Osteoblast (primary cell): ENCODE data around the gene ARHGEF7. TPM values are rescaled to one million over a fixed set of nuclear protein-coding genes. Genes with fewer than 3 reads are reported as not detected.

Experiments
- DNase-seq: peaks from one replicate; pipeline ENCODE4 v3.0.0; 2011; ENCODE audit warnings: low spot score, mixed read lengths; ENCODE audit not compliant: insufficient read length; ENCODE audit errors: missing footprints
- H2AFZ ChIP-seq: 2 replicates; pipeline ENCODE4 v1.6.0; 2011; ENCODE audit warnings: mild to moderate bottlenecking, low read length
- H3K27ac ChIP-seq: 2 replicates; pipeline ENCODE4 v1.5.1; 2011; ENCODE audit warnings: mild to moderate bottlenecking, low read depth, low read length, moderate library complexity
- H3K27me3 ChIP-seq: 2 replicates; pipeline ENCODE4 v1.6.0; 2012; ENCODE audit warnings: mild to moderate bottlenecking, control low read depth, inconsistent platforms, low read length, moderate library complexity; ENCODE audit not compliant: insufficient read depth
- H3K36me3 ChIP-seq: 2 replicates; pipeline ENCODE4 v1.5.1; 2011; ENCODE audit warnings: mild to moderate bottlenecking, low read length, control low read depth, moderate library complexity; ENCODE audit not compliant: insufficient read depth
- H3K4me1 ChIP-seq: 2 replicates; pipeline ENCODE4 v1.5.1; 2011; ENCODE audit warnings: mild to moderate bottlenecking, low read length, control low read depth, moderate library complexity; ENCODE audit not compliant: insufficient read depth
- H3K4me2 ChIP-seq: 2 replicates; pipeline ENCODE4 v1.6.0; 2011; ENCODE audit warnings: mild to moderate bottlenecking, low read length; ENCODE audit not compliant: insufficient read depth
- H3K4me3 ChIP-seq: fragments of 200-600 bp; sonication (generic); 3 replicates; pipeline ENCODE4 v1.5.1; 2012; ENCODE audit warnings: mild to moderate bottlenecking, low read length, inconsistent platforms; ENCODE audit not compliant: insufficient read depth
- H3K79me2 ChIP-seq: 2 replicates; pipeline ENCODE4 v1.6.0; 2012; ENCODE audit warnings: mild to moderate bottlenecking, low read length, control low read depth, inconsistent platforms; ENCODE audit not compliant: insufficient read depth
- H3K9me3 ChIP-seq: 2 replicates; pipeline ENCODE4 v1.5.1; 2011; ENCODE audit warnings: low read depth, low read length, control low read depth
- H4K20me1 ChIP-seq: 2 replicates; pipeline ENCODE4 v1.6.0; 2012; ENCODE audit warnings: mild to moderate bottlenecking, low read length, control low read depth; ENCODE audit not compliant: insufficient read depth
- total RNA-seq: library from RNA; depleted of rRNA; stranded (reverse); fragments of >200 nt; gene quantifications from 2 replicates; pipeline ENCODE4 v1.2.3, GENCODE V29; 2012
- TF ChIP-seq, protein P1 (sequence below): IDR thresholded peaks from 2 replicates; pipeline ENCODE4 v1.5.1; 2011; ENCODE audit warnings: mild to moderate bottlenecking, low read depth, low read length, moderate library complexity; ENCODE audit errors: extremely low read depth

Gene ARHGEF7
- total RNA-seq, 1 donor = 27.5 TPM

DNA sequence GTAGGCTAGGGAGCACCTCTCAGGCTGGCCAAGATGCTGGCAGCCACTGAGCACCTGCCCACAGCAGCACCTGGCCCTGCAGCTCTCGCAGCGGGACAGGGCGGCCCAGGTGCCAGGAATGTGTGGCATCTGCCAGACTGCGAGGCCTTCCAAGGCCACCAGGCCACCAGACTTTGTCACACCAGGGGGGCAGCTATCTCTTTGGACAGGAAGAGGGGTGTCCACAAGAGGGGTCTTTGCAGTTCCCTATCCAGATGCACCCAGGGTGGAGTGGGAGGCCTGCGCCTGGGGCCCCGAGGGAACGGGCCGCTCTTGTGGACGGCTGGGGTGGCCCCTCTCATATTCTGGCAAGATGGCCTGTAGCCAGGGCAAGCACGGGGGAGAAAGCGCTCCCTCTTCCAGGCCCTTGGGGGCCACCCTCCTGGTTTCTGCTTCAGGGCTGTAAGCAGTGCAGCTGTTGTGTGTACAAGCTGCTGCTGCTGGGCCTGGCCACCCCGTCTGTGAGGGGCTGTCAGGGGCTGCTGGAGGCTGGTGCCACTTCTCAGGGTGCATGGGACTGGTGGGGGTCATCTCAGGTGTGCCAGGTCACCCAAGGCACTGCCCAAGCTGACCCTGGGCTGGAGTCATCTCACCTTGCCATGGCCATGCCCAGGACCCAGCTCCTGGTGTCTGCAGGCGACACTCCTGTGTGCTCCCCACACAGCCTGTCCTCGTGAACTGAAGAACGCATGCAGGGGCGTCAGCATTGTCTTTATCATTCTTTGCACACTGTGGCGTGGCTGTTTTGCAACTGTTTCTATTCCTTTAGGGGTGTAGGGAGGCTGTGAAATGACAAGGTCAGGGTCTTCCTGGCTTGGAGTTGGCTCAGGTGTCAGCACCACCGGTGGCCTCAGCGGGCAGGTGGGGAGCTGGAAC, 207.1 kb downstream of the ARHGEF7 start:
- DNase-seq = no peak
- Histone ChIP-seq H3K4me3 (no peak overlapping the region), H4K20me1 (no peaks in the 10 kb centered on the region), H3K9me3 (no peaks in the 10 kb centered on the region), H3K79me2 (no peaks in the 10 kb centered on the region), H3K27ac (no peak overlapping the region), H2AFZ (no peak overlapping the region), H3K36me3 (no peaks in the 10 kb centered on the region), H3K4me1 (no peaks in the 10 kb centered on the region), H3K4me2 (no peak overlapping the region), H3K27me3 (no peaks in the 10 kb centered on the region)
- TF ChIP-seq, protein P1, sequence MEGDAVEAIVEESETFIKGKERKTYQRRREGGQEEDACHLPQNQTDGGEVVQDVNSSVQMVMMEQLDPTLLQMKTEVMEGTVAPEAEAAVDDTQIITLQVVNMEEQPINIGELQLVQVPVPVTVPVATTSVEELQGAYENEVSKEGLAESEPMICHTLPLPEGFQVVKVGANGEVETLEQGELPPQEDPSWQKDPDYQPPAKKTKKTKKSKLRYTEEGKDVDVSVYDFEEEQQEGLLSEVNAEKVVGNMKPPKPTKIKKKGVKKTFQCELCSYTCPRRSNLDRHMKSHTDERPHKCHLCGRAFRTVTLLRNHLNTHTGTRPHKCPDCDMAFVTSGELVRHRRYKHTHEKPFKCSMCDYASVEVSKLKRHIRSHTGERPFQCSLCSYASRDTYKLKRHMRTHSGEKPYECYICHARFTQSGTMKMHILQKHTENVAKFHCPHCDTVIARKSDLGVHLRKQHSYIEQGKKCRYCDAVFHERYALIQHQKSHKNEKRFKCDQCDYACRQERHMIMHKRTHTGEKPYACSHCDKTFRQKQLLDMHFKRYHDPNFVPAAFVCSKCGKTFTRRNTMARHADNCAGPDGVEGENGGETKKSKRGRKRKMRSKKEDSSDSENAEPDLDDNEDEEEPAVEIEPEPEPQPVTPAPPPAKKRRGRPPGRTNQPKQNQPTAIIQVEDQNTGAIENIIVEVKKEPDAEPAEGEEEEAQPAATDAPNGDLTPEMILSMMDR = no peak

- TF ChIP-seq, protein P1 = no peak
- Histone ChIP-seq H3K79me2 (no peaks in the 10 kb centered on the region), H3K4me1 (no peaks in the 10 kb centered on the region)
Observed at GRCh38 chr13:111322916-111323331, 207.8 kb downstream of the ARHGEF7 start.

GRCh38 chr13:111323549-111323948, 208.4 kb downstream of the ARHGEF7 start:
- Histone ChIP-seq H3K4me2 (no peak overlapping the region), H3K27ac (no peak overlapping the region), H3K4me1 (no peaks in the 10 kb centered on the region), H4K20me1 (no peaks in the 10 kb centered on the region), H3K4me3 (no peak overlapping the region), H3K27me3 (no peaks in the 10 kb centered on the region), H2AFZ (no peak overlapping the region), H3K79me2 (no peaks in the 10 kb centered on the region), H3K9me3 (no peaks in the 10 kb centered on the region), H3K36me3 (no peaks in the 10 kb centered on the region)
- DNase-seq = no peak
- TF ChIP-seq, protein P1 = no peak

More at GRCh38 chr13:111322916-111323331, 207.8 kb downstream of the ARHGEF7 start:
- Histone ChIP-seq H3K4me2 (no peak overlapping the region), H3K36me3 (no peaks in the 10 kb centered on the region), H2AFZ (no peak overlapping the region), H3K27ac (no peak overlapping the region), H4K20me1 (no peaks in the 10 kb centered on the region), H3K4me3 (no peak overlapping the region), H3K27me3 (no peaks in the 10 kb centered on the region), H3K9me3 (no peaks in the 10 kb centered on the region)
- DNase-seq = no peak

DNA sequence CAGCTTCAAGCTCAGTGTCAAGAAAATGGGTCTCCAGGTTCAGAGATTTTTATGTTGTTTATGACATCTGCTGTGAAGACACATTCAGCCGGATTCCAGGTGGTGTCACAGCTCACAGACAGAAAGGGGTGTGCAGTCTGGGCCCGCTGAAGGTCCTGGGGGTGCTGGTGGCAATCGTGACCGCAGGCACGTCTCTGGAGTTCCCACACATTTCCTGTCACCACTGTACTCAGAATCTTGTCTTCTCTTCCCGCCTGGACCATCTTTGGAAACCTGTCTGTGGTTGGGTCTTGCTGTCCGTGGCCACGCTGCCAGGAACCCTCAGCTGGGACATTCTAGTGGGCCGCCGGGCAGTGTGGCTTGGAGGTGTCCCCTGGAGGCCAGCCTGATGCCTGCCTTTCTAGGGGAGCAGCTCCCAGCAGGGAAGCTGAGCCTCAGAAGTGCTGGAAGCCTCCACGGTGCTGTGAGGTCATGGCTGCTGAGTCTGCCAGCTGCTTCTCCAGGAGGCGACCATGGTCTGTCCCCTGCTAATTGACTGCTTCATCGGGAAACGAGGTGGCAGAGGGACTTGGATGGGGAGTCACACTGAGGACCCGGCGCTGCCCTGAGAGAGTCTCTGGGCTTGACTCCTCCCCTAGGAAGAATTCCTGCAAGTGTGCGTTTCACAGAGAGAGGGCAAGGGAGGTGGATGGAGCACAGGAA, 209.0 kb downstream of the ARHGEF7 start:
- H2AFZ ChIP-seq = no peak overlapping the region

More for the DNA sequence above, 209.0 kb downstream of the ARHGEF7 start:
- H3K27me3 ChIP-seq = no peaks in the 10 kb centered on the region
- H3K36me3 ChIP-seq = no peaks in the 10 kb centered on the region
- TF ChIP-seq, protein P1 = no peak
- no peaks in the 10 kb centered on the region for H4K20me1 ChIP-seq
- H3K4me3 ChIP-seq = no peak overlapping the region
- DNase-seq = no peak
- no peaks in the 10 kb centered on the region for H3K9me3 ChIP-seq
- H3K4me1 ChIP-seq = no peaks in the 10 kb centered on the region
- H3K4me2 ChIP-seq = no peak overlapping the region
- no peak overlapping the region for H3K27ac ChIP-seq
- no peaks in the 10 kb centered on the region for H3K79me2 ChIP-seq
